Aorta (tissue), 5 donors: ENCODE data around the gene AMBRA1. TPM values are rescaled to one million over a fixed set of nuclear protein-coding genes. Genes with fewer than 3 reads are reported as not detected.

ENCODE experiments used
- ATAC-seq: fragments of 200-7000 bp; cut with Tn5 transposase; one replicate; pipeline ENCODE4 v1.9.1; 2022; ENCODE audit warnings: moderate library complexity; ENCODE audit not compliant: low FRiP score
- DNase-seq, 2 donors: peaks; one replicate each; pipeline ENCODE4 v3.0.0-alpha.2; 2020
- H3K27ac ChIP-seq, 2 donors: one replicate each; pipeline ENCODE4 v1.5.1; 2013; ENCODE audit warnings: low read length in 2 of 2, mild to moderate bottlenecking in 2 of 2, moderate library complexity in 2 of 2, control low read depth in 1 of 2, inconsistent platforms in 1 of 2, low read depth in 1 of 2
- H3K27me3 ChIP-seq, 2 donors: one replicate each; pipeline ENCODE4 v1.6.1; 2013; ENCODE audit warnings: control low read depth in 1 of 2, low read length in 1 of 2, mild to moderate bottlenecking in 1 of 2, moderate library complexity in 1 of 2; ENCODE audit not compliant: insufficient read depth in 2 of 2, control insufficient read depth in 1 of 2
- H3K36me3 ChIP-seq, 2 donors: one replicate each; pipeline ENCODE4 v1.6.1; 2013; ENCODE audit warnings: control low read depth in 1 of 2, low read length in 1 of 2, mild to moderate bottlenecking in 1 of 2; ENCODE audit not compliant: insufficient read depth in 2 of 2, control insufficient read depth in 1 of 2
- H3K4me1 ChIP-seq, 2 donors: one replicate each; pipeline ENCODE4 v1.6.1; 2013; ENCODE audit warnings: low read length in 2 of 2, control low read depth in 1 of 2, mild to moderate bottlenecking in 1 of 2, moderate library complexity in 1 of 2; ENCODE audit not compliant: insufficient read depth in 2 of 2, control insufficient read depth in 1 of 2
- H3K4me3 ChIP-seq, 2 donors: one replicate each; pipeline ENCODE4 v1.5.1; 2013; ENCODE audit warnings: low read length in 2 of 2, control low read depth in 1 of 2, mild to moderate bottlenecking in 1 of 2
- H3K9me3 ChIP-seq: one replicate; pipeline ENCODE4 v1.6.1; 2013; ENCODE audit warnings: mild to moderate bottlenecking, low read length; ENCODE audit not compliant: control insufficient read depth
- WGBS, 2 donors: extraction: QIAGEN DNeasy Blood & Tissue Kit; methylation state at CpG; one replicate each; pipeline ENCODE4 v1.1.7; 2013; 5-methylcytosine and 5-hydroxymethylcytosine counted together
- intact Hi-C, 2 donors: fragments of 100-400 bp; cut with DNase I; formaldehyde crosslinking; loops; one replicate each; pipeline versions ENCODE4 v1.14.2 to v1.15.0; 2022
- polyA plus RNA-seq, 2 donors: library from polyadenylated mRNA; stranded (reverse); fragments of 200-250 nt; gene quantifications; one replicate each; pipeline ENCODE4 v1.2.3, GENCODE V29; 2013
- total RNA-seq, 2 donors: library from RNA; stranded (reverse); fragmentation: NEBNext Ultra II Directional; extraction: Animal tissue kit (Norgen Biotek cat#: 25700); gene quantifications; one replicate each; pipeline ENCODE4 v1.2.1, GENCODE V29; 2021
- donor health status: healthy with polysubstance abuse.
- donor health status: Bipolar disorder and iron deficiency.
- donor health status: DM: no; HTN: no; CAD: no.
- donor health status: DM: no; HTN: no; CAD: no.
- donor health status: DM: yes; HTN: yes; CAD: no.

The AMBRA1 gene
- total and polyA plus RNA-seq, 4 donors, result 2.6 to 35.0 (median 16.8) TPM

- 90 to 95% methylated on average over 15 of the region's 15 CpGs for WGBS, 2 donors
- DNase-seq, result no peak
- ATAC-seq, result no peak
These were observed 10.0 kb upstream of the AMBRA1 start for GRCh38 chr11:46603704-46604308.

DNA sequence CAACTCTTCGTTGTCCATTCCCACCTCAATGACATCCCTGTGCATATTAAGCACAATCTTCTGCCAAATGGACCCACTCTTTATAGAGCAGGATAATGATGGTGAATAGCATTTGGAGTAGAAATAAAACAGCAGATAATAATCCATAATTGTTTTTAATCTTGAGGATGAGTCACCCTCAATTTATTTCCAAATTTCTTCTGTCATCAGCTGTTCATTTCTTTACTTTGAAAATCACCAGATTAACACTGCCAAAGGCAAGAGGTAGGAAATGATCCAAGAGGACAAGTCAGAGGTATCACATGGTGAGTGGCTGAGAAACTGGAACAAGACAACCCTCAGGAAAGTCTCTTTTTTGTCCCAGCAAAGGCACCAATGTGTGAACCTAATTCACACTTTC lies 7.3 kb upstream of the AMBRA1 start:
- 81 to 89% methylated on average over 1 of the region's 1 CpG for WGBS, 2 donors
- H3K27ac ChIP-seq, result no peak overlapping the region
- no peaks in the 10 kb centered on the region for H3K4me1 ChIP-seq
- H3K4me3 ChIP-seq, result no peak overlapping the region
- H3K9me3 ChIP-seq, result no peaks in the 10 kb centered on the region
- H3K36me3 ChIP-seq, result peaks cover 0 to 1% of the 10 kb centered on the region in 2 donors
- ATAC-seq (peak; percentile 64), DNase-seq (no peak)
- intact Hi-C loops, result no loop called here
- no peaks in the 10 kb centered on the region for H3K27me3 ChIP-seq

More at GRCh38 chr11:46603704-46604308, 10.0 kb upstream of the AMBRA1 start:
- Histone ChIP-seq H3K27ac (no peak overlapping the region), H3K27me3 (no peaks in the 10 kb centered on the region), H3K4me3 (no peak overlapping the region), H3K36me3 (peaks cover 0 to 1% of the 10 kb centered on the region in 2 donors), H3K4me1 (no peaks in the 10 kb centered on the region), H3K9me3 (no peaks in the 10 kb centered on the region)
- intact Hi-C loops, result no loop called here

DNA sequence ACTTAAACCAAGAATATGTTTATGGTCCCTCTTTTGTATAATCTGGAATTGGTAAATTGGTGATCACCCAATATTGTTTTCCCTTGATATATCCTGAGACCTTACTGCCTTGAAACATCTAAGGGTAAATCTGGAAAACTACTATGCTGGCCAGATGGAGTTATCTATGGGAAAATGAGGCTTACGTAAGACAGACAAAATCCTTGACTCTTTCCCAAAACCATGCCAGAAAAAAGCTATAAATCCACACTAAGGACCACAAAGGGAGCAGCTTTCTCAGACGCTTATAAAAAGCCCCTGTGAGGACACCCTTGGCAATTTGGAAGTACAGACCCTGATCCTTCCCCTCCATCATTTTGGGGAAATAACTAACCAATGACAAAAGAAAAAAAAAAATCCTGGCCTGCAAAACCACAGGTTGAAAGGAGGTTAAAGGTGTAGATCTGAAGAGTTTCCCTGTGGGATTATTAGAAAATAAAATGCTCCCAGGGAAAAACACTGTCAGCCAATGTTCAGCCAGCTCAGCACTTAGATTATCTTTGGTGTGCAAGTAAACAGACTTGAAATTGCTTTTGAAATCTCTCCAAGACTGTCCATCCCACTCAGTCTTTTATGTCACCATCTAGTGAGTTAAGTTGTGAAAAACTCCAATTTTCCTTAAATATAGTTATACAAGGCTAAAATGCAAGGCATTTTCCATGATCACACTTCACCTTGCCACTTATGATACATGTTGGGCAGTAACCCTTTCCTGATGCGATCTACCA lies 6.6 kb upstream of the AMBRA1 start:
- no peak overlapping the region for H3K27ac ChIP-seq
- peaks cover 0 to 1% of the 10 kb centered on the region in 2 donors for H3K36me3 ChIP-seq
- H3K27me3 ChIP-seq, result no peaks in the 10 kb centered on the region
- H3K9me3 ChIP-seq, result no peaks in the 10 kb centered on the region
- H3K4me1 ChIP-seq, result no peaks in the 10 kb centered on the region
- ATAC-seq (peak; percentile 55), DNase-seq (no peak)
- intact Hi-C loops, result no loop called here
- WGBS, 2 donors, result 72 to 73% methylated on average over 3 of the region's 3 CpGs
- H3K4me3 ChIP-seq, result no peak overlapping the region

GRCh38 chr11:46599340-46600193 lies 5.7 kb upstream of the AMBRA1 start:
- Histone ChIP-seq H3K27ac (no peak overlapping the region), H3K4me1 (no peaks in the 10 kb centered on the region), H3K9me3 (no peaks in the 10 kb centered on the region), H3K36me3 (peaks cover 0 to 1% of the 10 kb centered on the region in 2 donors), H3K4me3 (no peak overlapping the region), H3K27me3 (no peaks in the 10 kb centered on the region)
- intact Hi-C loops, result no loop called here
- WGBS, 2 donors, result 78 to 80% methylated on average over 8 of the region's 8 CpGs
- DNase-seq (no peak), ATAC-seq (peak; percentile 72)

DNA sequence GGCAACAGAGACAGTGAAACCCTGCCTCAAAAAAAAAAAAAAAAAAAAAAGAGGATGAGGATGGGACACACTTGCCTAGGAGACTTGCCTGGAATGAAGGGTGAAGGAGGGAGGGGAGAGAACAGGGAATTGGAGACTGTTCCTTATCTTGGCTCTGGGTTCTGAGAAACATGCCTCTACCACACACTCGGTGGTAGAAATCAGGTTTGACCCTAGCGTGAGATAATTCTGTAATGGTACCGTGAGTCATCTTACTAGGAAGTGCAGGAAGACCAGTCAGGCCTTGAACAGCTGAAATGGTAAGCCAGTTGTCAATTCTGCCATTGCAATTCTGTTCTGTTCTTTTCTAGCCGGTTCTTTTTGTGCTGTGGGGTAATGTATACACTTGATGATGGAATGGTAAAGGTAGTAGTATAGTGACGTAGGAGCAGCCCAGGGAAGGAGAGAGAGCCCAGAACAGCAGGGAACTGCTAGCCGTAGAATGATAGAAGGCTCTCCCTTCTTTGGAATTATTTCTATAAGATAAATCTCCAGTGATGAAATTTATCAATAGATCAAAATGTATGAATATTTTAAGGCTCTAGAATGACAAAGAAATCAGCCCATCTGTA lies 3.9 kb upstream of the AMBRA1 start:
- ATAC-seq, result no peak
- H3K4me3 ChIP-seq, result no peak overlapping the region
- no peak for DNase-seq
- H3K4me1 ChIP-seq, result peaks cover under 1% of the 10 kb centered on the region in 2 donors
- no peaks in the 10 kb centered on the region for H3K36me3 ChIP-seq
- 76 to 84% methylated on average over 6 of the region's 6 CpGs for WGBS, 2 donors
- intact Hi-C loops, result no loop called here
- H3K9me3 ChIP-seq, result no peaks in the 10 kb centered on the region
- H3K27me3 ChIP-seq, result no peaks in the 10 kb centered on the region
- H3K27ac ChIP-seq, result no peak overlapping the region

- Histone ChIP-seq H3K27me3 (no peaks in the 10 kb centered on the region), H3K9me3 (no peaks in the 10 kb centered on the region), H3K4me3 (no peak overlapping the region), H3K36me3 (no peaks in the 10 kb centered on the region), H3K27ac (no peak overlapping the region), H3K4me1 (peaks cover 3% of the 10 kb centered on the region in 2 donors)
- ATAC-seq, result no peak
- 99 to 100% methylated on average over 1 of the region's 1 CpG for WGBS, 2 donors
- intact Hi-C loops, result no loop called here
- DNase-seq, result no peak
These were observed 3.3 kb upstream of the AMBRA1 start for GRCh38 chr11:46597155-46597554.

DNA sequence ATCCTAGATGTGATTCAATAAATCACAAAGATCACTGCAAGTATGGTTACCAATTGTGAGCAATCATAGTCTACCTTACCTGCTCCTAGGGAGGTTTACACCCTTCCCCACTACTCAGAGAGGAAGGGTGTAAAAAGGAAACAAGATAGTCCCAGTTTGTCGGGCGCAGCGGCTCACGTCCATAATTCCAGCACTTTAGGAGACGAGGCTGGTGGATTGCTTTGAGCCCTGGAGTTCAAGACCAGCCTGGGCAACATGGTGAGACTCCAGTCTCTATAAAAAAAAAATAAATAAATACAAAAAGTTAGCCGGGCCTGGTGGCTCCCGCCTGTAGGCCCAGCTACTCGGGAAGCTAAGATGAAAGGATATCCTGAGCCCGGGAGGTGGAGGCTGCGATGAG lies 962 bp upstream of the AMBRA1 start:
- WGBS, 2 donors, result 88 to 93% methylated on average over 10 of the region's 10 CpGs
- H3K4me1 ChIP-seq, result peaks cover 3% of the 10 kb centered on the region in 2 donors
- no peaks in the 10 kb centered on the region for H3K27me3 ChIP-seq
- no peak overlapping the region for H3K27ac ChIP-seq
- H3K36me3 ChIP-seq, result no peaks in the 10 kb centered on the region
- intact Hi-C loops, result no loop called here
- H3K4me3 ChIP-seq, result no peak overlapping the region
- ATAC-seq (no peak), DNase-seq (no peak)
- H3K9me3 ChIP-seq, result no peaks in the 10 kb centered on the region

- peak overlapping the region; percentile 50 to 97 for H3K4me3 ChIP-seq
- ATAC-seq (no peak), DNase-seq (no peak)
- H3K4me1 ChIP-seq, result peaks cover 3% of the 10 kb centered on the region in 2 donors
- intact Hi-C loops, result no loop called here
- no peaks in the 10 kb centered on the region for H3K9me3 ChIP-seq
- 27 to 30% methylated on average over 3 of the region's 3 CpGs for WGBS, 2 donors
- H3K36me3 ChIP-seq, result no peaks in the 10 kb centered on the region
- H3K27ac ChIP-seq, result peak overlapping the region in 1 of 2 donors; percentile 20
- no peaks in the 10 kb centered on the region for H3K27me3 ChIP-seq
These were observed 514 bp upstream of the AMBRA1 start for GRCh38 chr11:46594374-46594700.
